Vagina (tissue), 2 donors: ENCODE results near the gene KLHL29. TPM values are rescaled to one million over a fixed set of nuclear protein-coding genes. Genes with fewer than 3 reads are reported as not detected.

Source experiments
- DNase-seq, 2 donors: peaks; one replicate each; pipeline ENCODE4 v3.0.0-alpha.2; 2017; ENCODE audit errors: extremely low spot score in 2 of 2
- H3K27ac ChIP-seq: fragments of 200-600 bp; sonication (generic); one replicate; pipeline ENCODE4 v1.5.1; 2019
- H3K27me3 ChIP-seq: fragments of 200-600 bp; sonication (generic); one replicate; pipeline ENCODE4 v1.5.1; 2019
- H3K36me3 ChIP-seq, 2 donors: fragments of 200-600 bp; sonication (generic); one replicate each; pipeline ENCODE4 v1.5.1; 2017 to 2019
- H3K4me1 ChIP-seq: fragments of 200-600 bp; sonication (generic); one replicate; pipeline ENCODE4 v1.5.1; 2019
- H3K4me3 ChIP-seq, 2 donors: fragments of 200-600 bp; sonication (generic); 1 replicate in 1 of 2; 2 replicates in 1 of 2; pipeline ENCODE4 v1.5.1; 2016 to 2019
- H3K9me3 ChIP-seq: fragments of 200-600 bp; sonication (generic); one replicate; pipeline ENCODE4 v1.5.1; 2019
- CTCF ChIP-seq, 3 experiments: fragments of 450-650 bp in 2 of 3; fragments of 200-600 bp in 1 of 3; sonication (generic) in 1 of 3; IDR thresholded peaks; one replicate each; pipeline ENCODE4 v1.5.1; 2017 to 2019; ENCODE audit warnings: antibody characterized with exemption in 3 of 3, mild to moderate bottlenecking in 2 of 3, moderate library complexity in 2 of 3
- POLR2A ChIP-seq, 2 donors: fragments of 450-650 bp; IDR thresholded peaks; one replicate each; pipeline ENCODE4 v1.6.1; 2017; ENCODE audit warnings: antibody characterized with exemption in 2 of 2, mild to moderate bottlenecking in 2 of 2, moderate library complexity in 2 of 2
- POLR2AphosphoS5 ChIP-seq, 2 donors: sonication (generic); formaldehyde crosslinking; IDR thresholded peaks; one replicate each; pipeline ENCODE4 v1.9.0; 2017; ENCODE audit warnings: antibody characterized with exemption in 2 of 2, mild to moderate bottlenecking in 2 of 2, low read depth in 1 of 2; ENCODE audit not compliant: insufficient read depth in 1 of 2
- intact Hi-C: fragments of 100-400 bp; cut with DNase I; formaldehyde crosslinking; loops from one replicate; pipeline ENCODE4 v1.15.1; 2023
- total RNA-seq: library from RNA; depleted of rRNA; stranded (reverse); fragments of >200 nt; gene quantifications from one replicate; pipeline ENCODE4 v1.2.3, GENCODE V29; 2016

The KLHL29 gene
- total RNA-seq, 1 donor from 2014 or later, result 19.4 TPM

GRCh38 chr2:23691106-23691470, 306.1 kb downstream of the KLHL29 start:
- intact Hi-C loops, result no loop called here

GRCh38 chr2:23691565-23691964, 306.6 kb downstream of the KLHL29 start:
- no peaks in the 10 kb centered on the region for H3K9me3 ChIP-seq
- intact Hi-C loops, result no loop called here
- H3K27me3 ChIP-seq, result no peaks in the 10 kb centered on the region
- peaks cover 0 to 25% of the 10 kb centered on the region in 2 donors for H3K36me3 ChIP-seq
- H3K4me1 ChIP-seq, result no peaks in the 10 kb centered on the region
- DNase-seq, result no peak
- no peak for TF ChIP-seq CTCF (IDR thresholded peaks at IDR 0.05)
- H3K27ac ChIP-seq, result no peak overlapping the region
- no peak overlapping the region for H3K4me3 ChIP-seq

More at GRCh38 chr2:23691106-23691470, 306.1 kb downstream of the KLHL29 start:
- no peak overlapping the region for H3K4me3 ChIP-seq
- DNase-seq, result no peak
- H3K9me3 ChIP-seq, result no peaks in the 10 kb centered on the region
- H3K4me1 ChIP-seq, result no peaks in the 10 kb centered on the region
- TF ChIP-seq CTCF (IDR thresholded peaks at IDR 0.05) (no peak), POLR2A (IDR thresholded peaks at IDR 0.05) (no peak), POLR2AphosphoS5 (IDR thresholded peaks at IDR 0.05; ENCODE audit: insufficient read depth in 1 of 2, low read depth in 1 of 2) (no peak)
- no peak overlapping the region for H3K27ac ChIP-seq
- no peaks in the 10 kb centered on the region for H3K27me3 ChIP-seq
- H3K36me3 ChIP-seq, result peaks cover 0 to 21% of the 10 kb centered on the region in 2 donors

- peaks cover 0 to 24% of the 10 kb centered on the region in 2 donors for H3K36me3 ChIP-seq
- no peaks in the 10 kb centered on the region for H3K27me3 ChIP-seq
- H3K9me3 ChIP-seq, result no peaks in the 10 kb centered on the region
- no peak for DNase-seq
- H3K4me3 ChIP-seq, result no peak overlapping the region
- TF ChIP-seq CTCF (IDR thresholded peaks at IDR 0.05) (no peak), POLR2A (IDR thresholded peaks at IDR 0.05) (no peak), POLR2AphosphoS5 (IDR thresholded peaks at IDR 0.05; ENCODE audit: insufficient read depth in 1 of 2, low read depth in 1 of 2) (no peak)
- H3K27ac ChIP-seq, result no peak overlapping the region
- intact Hi-C loops, result no loop called here
- H3K4me1 ChIP-seq, result no peaks in the 10 kb centered on the region
Measured at GRCh38 chr2:23692263-23692662, 307.3 kb downstream of the KLHL29 start.

GRCh38 chr2:23692851-23693605, 308.0 kb downstream of the KLHL29 start:
- TF ChIP-seq CTCF (IDR thresholded peaks at IDR 0.05) (no peak), POLR2AphosphoS5 (IDR thresholded peaks at IDR 0.05; ENCODE audit: insufficient read depth in 1 of 2, low read depth in 1 of 2) (no peak), POLR2A (IDR thresholded peaks at IDR 0.05) (no peak)
- Histone ChIP-seq H3K27ac (no peak overlapping the region), H3K36me3 (peaks cover 0 to 24% of the 10 kb centered on the region in 2 donors), H3K9me3 (no peaks in the 10 kb centered on the region), H3K4me1 (peaks cover 4% of the 10 kb centered on the region), H3K27me3 (no peaks in the 10 kb centered on the region), H3K4me3 (no peak overlapping the region)
- DNase-seq, result no peak
- intact Hi-C loops, result no loop called here

- no peaks in the 10 kb centered on the region for H3K9me3 ChIP-seq
- TF ChIP-seq CTCF (IDR thresholded peaks at IDR 0.05), result no peak
- no peak for DNase-seq
- H3K4me1 ChIP-seq, result peaks cover 6% of the 10 kb centered on the region
- H3K27me3 ChIP-seq, result no peaks in the 10 kb centered on the region
- H3K36me3 ChIP-seq, result peaks cover 0 to 24% of the 10 kb centered on the region in 2 donors
- intact Hi-C loops, result no loop called here
- no peak overlapping the region for H3K4me3 ChIP-seq
- no peak overlapping the region for H3K27ac ChIP-seq
Measured at GRCh38 chr2:23693606-23693951, 308.6 kb downstream of the KLHL29 start.
